Measurements from ENCODE around the gene KRT8. TPM values are rescaled to one million over a fixed set of nuclear protein-coding genes. Genes with fewer than 3 reads are reported as not detected.
"Not testable (repeated sequence)": the region's sequence is repeated elsewhere in the genome, so short reads cannot be mapped to it uniquely, and the experiment has no call there.

The KRT8 gene
- polyA plus RNA-seq, 1 experiment, result 18.2 TPM

DNA sequence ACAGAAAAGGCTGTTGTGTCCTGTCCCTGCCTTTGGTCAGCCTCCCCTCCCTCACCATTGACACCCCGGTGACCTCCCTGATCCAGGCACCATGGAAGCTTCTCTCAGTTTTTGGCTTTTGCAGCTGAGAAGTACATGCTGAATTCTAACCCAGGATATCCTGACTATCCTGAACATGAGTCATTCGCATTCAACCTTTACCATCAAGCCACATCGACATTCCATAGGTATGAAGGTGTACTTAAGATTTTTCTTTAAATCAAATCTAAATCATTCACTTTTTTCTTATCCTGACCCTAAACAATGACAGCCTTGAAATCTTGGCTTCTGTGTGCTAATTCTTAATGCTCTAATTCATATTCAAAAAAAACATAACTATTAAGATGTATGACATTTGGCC lies 47.4 kb downstream of the KRT8 start:
- TF ChIP-seq CTCF (IDR thresholded peaks at IDR 0.05; ENCODE audit: low read depth, low read length), result no peak
- CTCF ChIA-PET, result no interaction called here
- DNase-seq (ENCODE audit: low read depth, low spot score), result no peak

DNA sequence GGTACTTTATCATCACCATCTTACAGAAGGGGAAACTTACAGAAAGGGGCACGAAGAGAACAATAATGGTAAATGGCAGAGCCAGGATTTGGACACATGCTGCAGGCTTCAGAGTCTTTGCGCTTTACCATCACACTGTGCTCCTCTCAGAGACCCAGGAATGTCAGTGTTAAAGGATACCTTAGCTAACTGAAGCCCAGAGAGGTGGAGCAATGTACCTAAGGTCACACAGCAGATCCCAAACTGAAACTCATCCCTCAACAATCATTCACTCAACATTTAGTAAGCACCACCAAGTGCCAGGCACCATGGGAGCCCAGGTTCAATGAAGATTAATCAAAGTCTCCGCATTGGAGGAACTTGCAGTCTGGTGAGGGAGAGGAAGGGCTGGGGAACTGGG lies 48.1 kb downstream of the KRT8 start:
- ChIA-PET POLR2A (no interaction called here), CTCF (interaction anchor here (0.9 kb wide), 1 partner anchor 28 kb away, joined by 3 read pairs; no protein-coding TSS in a partner anchor)
- no peak for TF ChIP-seq CTCF (IDR thresholded peaks at IDR 0.05; ENCODE audit: low read depth, low read length)
- Histone ChIP-seq H3K27ac (ENCODE audit: low read depth, low read length) (no peak overlapping the region), H3K27me3 (ENCODE audit: control insufficient read depth, insufficient read depth, low read length) (peaks cover 12% of the 10 kb centered on the region), H3K9me3 (ENCODE audit: control insufficient read depth, insufficient read depth, low read length) (no peaks in the 10 kb centered on the region), H3K4me3 (ENCODE audit: low read depth, low read length) (no peak overlapping the region)
- no peak for DNase-seq (ENCODE audit: low read depth, low spot score)

More for the DNA sequence above, 47.4 kb downstream of the KRT8 start:
- H3K27me3 ChIP-seq (ENCODE audit: control insufficient read depth, insufficient read depth, low read length), result peaks cover 7% of the 10 kb centered on the region
- POLR2A ChIA-PET, result no interaction called here
- no peak overlapping the region for H3K4me3 ChIP-seq (ENCODE audit: low read depth, low read length)
- no peaks in the 10 kb centered on the region for H3K9me3 ChIP-seq (ENCODE audit: control insufficient read depth, insufficient read depth, low read length)
- no peak overlapping the region for H3K27ac ChIP-seq (ENCODE audit: low read depth, low read length)

DNA sequence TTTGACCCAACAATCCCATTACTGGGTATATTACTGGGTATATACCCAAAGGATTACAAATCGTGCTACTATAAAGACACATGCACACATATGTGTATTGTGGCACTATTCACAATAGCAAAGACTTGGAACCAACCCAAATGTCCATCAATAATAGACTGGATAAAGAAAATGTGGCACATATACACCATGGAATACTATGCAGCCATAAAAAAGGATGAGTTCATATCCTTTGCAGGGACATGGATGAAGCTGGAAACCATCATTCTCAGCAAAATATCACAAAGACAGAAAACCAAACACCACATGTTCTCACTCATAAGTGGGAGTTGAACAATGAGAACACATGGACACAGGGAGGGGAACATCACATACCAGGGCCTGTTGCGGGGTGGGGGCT lies 48.8 kb downstream of the KRT8 start:
- H3K4me3 ChIP-seq (ENCODE audit: low read depth, low read length); POLR2A ChIA-PET; H3K27ac ChIP-seq (ENCODE audit: low read depth, low read length); CTCF ChIA-PET; H3K9me3 ChIP-seq (ENCODE audit: control insufficient read depth, insufficient read depth, low read length); DNase-seq (ENCODE audit: low read depth, low spot score): not testable (repeated sequence)
- peaks cover 16% of the 10 kb centered on the region for H3K27me3 ChIP-seq (ENCODE audit: control insufficient read depth, insufficient read depth, low read length)

GRCh38 chr12:52851787-52852186 lies 53.1 kb downstream of the KRT8 start:
- CTCF ChIA-PET, result no interaction called here
- TF ChIP-seq CTCF (IDR thresholded peaks at IDR 0.05; ENCODE audit: low read depth, low read length), result no peak
- H3K4me3 ChIP-seq (ENCODE audit: low read depth, low read length), result no peak overlapping the region
- no peak overlapping the region for H3K27ac ChIP-seq (ENCODE audit: low read depth, low read length)
- POLR2A ChIA-PET, result no interaction called here
- no peak for DNase-seq (ENCODE audit: low read depth, low spot score)
- H3K27me3 ChIP-seq (ENCODE audit: control insufficient read depth, insufficient read depth, low read length), result peaks cover 22% of the 10 kb centered on the region
- H3K9me3 ChIP-seq (ENCODE audit: control insufficient read depth, insufficient read depth, low read length), result no peaks in the 10 kb centered on the region

GRCh38 chr12:52850681-52851080 lies 54.2 kb downstream of the KRT8 start:
- TF ChIP-seq CTCF (IDR thresholded peaks at IDR 0.05; ENCODE audit: low read depth, low read length), result no peak
- no peaks in the 10 kb centered on the region for H3K9me3 ChIP-seq (ENCODE audit: control insufficient read depth, insufficient read depth, low read length)
- POLR2A ChIA-PET, result no interaction called here
- H3K27me3 ChIP-seq (ENCODE audit: control insufficient read depth, insufficient read depth, low read length), result peaks cover 26% of the 10 kb centered on the region
- CTCF ChIA-PET, result no interaction called here
- no peak overlapping the region for H3K4me3 ChIP-seq (ENCODE audit: low read depth, low read length)
- no peak overlapping the region for H3K27ac ChIP-seq (ENCODE audit: low read depth, low read length)
- no peak for DNase-seq (ENCODE audit: low read depth, low spot score)

- POLR2A ChIA-PET, result no interaction called here
- no peaks in the 10 kb centered on the region for H3K9me3 ChIP-seq (ENCODE audit: control insufficient read depth, insufficient read depth, low read length)
- no peak for TF ChIP-seq CTCF (IDR thresholded peaks at IDR 0.05; ENCODE audit: low read depth, low read length)
- no peak overlapping the region for H3K4me3 ChIP-seq (ENCODE audit: low read depth, low read length)
- H3K27me3 ChIP-seq (ENCODE audit: control insufficient read depth, insufficient read depth, low read length), result peaks cover 26% of the 10 kb centered on the region
- CTCF ChIA-PET, result no interaction called here
- H3K27ac ChIP-seq (ENCODE audit: low read depth, low read length), result no peak overlapping the region
- no peak for DNase-seq (ENCODE audit: low read depth, low spot score)
Observed at GRCh38 chr12:52849511-52849910, 55.4 kb downstream of the KRT8 start.

Data from AG04450 (cell line).